ENCODE data around the gene CDHR2. TPM values are rescaled to one million over a fixed set of nuclear protein-coding genes. Genes with fewer than 3 reads are reported as not detected.

CDHR2 gene
- total and polyA plus RNA-seq, 2 of the 13 experiments (the other 11 are each of a cell fraction or from before 2014, with no cell fraction given) = 17.9 to 20.9 TPM

GRCh38 chr5:176537554-176538229, 11.4 kb upstream of the CDHR2 start (continued):
- peak; percentile 41; the same call in 1 of the 2 replicates for TF ChIP-seq TAF1 (CRISPR knock-in tag; IDR thresholded peaks at IDR 0.05)
- TF ChIP-seq MEF2D (CRISPR knock-in tag; IDR thresholded peaks at IDR 0.05) = peak; percentile 38; the same call in 1 of the 2 replicates
- 0 out of 2 replicates have a peak, but pooled peaks have one; percentile 69 for TF ChIP-seq SIN3A (IDR thresholded peaks at IDR 0.05; ENCODE audit: borderline replicate concordance, low read depth, low read length)
- no peak for TF ChIP-seq ZFP36L2 (CRISPR knock-in tag; IDR thresholded peaks at IDR 0.05)
- peak; percentile 75; the same call in 1 of the 2 replicates for TF ChIP-seq ZMYM3 (CRISPR knock-in tag; IDR thresholded peaks at IDR 0.05)
- TF ChIP-seq PHF5A (CRISPR knock-in tag; IDR thresholded peaks at IDR 0.05; ENCODE audit: low read depth, unreplicated experiment) = no peak
- TF ChIP-seq MXD1 (CRISPR knock-in tag; IDR thresholded peaks at IDR 0.05) = 0 out of 2 replicates have a peak, but pooled peaks have one; percentile 33
- TF ChIP-seq MAX (IDR thresholded peaks at IDR 0.05) = peak; percentile 47
- TF ChIP-seq HNF1B (CRISPR knock-in tag; IDR thresholded peaks at IDR 0.05) = 0 out of 2 replicates have a peak, but pooled peaks have one; percentile 19
- TF ChIP-seq ZNF547 (CRISPR knock-in tag; IDR thresholded peaks at IDR 0.05) = peak; percentile 70; the same call in 1 of the 2 replicates
- TF ChIP-seq ZNF512B (CRISPR knock-in tag; IDR thresholded peaks at IDR 0.05; ENCODE audit: borderline replicate concordance) = no peak
- no peak for TF ChIP-seq NCOA1 (CRISPR knock-in tag; IDR thresholded peaks at IDR 0.05)
- TF ChIP-seq RFX5 (IDR thresholded peaks at IDR 0.05; ENCODE audit: low read depth, low read length) = peak; percentile 80
- TF ChIP-seq HNRNPUL1 (IDR thresholded peaks at IDR 0.05; ENCODE audit: low read depth, low read length) = no peak
- no peak for TF ChIP-seq ZNF740 (CRISPR knock-in tag; IDR thresholded peaks at IDR 0.05)
- TF ChIP-seq THAP7 (CRISPR knock-in tag; IDR thresholded peaks at IDR 0.05) = no peak
- TF ChIP-seq POLR2A (IDR thresholded peaks at IDR 0.05; ENCODE audit: insufficient read depth in 1 of 2, low read depth in 2 of 2, low read length in 2 of 2) = peak in 1 of 2 experiments; percentile 74; a peak in 2 of 4 replicates
- no peak for TF ChIP-seq STAG1 (CRISPR knock-in tag; IDR thresholded peaks at IDR 0.05)
- TF ChIP-seq ZNF253 (CRISPR knock-in tag; IDR thresholded peaks at IDR 0.05; ENCODE audit: borderline replicate concordance) = no peak
- TF ChIP-seq SALL1 (CRISPR knock-in tag; IDR thresholded peaks at IDR 0.05) = peak; percentile 33; the same call in 1 of the 2 replicates
- peak; percentile 72; the same call in 2 of the 3 replicates for TF ChIP-seq MXI1 (IDR thresholded peaks at IDR 0.05; ENCODE audit: borderline replicate concordance, low read depth, low read length)
- TF ChIP-seq PATZ1 (CRISPR knock-in tag; IDR thresholded peaks at IDR 0.05) = no peak

Measured in HepG2 (cell line).